SK-N-SH (cell line): ENCODE measurements around the gene MYCBPAP. TPM values are rescaled to one million over a fixed set of nuclear protein-coding genes. Genes with fewer than 3 reads are reported as not detected.

Experiments used
- CTCF ChIA-PET: fragments of 300-600, 350-600 bp; formaldehyde crosslinking; extraction: SDS; loops from one replicate; lab custom pipeline; 2021; lab: Yijun Ruan, JAX
- POLR2A ChIA-PET: fragments of 350-600 bp; sonication (Branson Sonifier 250); formaldehyde crosslinking; extraction: SDS; loops from one replicate; lab custom pipeline; 2020; ENCODE audit warnings: antibody characterized with exemption, inconsistent platforms; lab: Yijun Ruan, JAX
- DNase-seq: peaks from one replicate; pipeline ENCODE4 v3.0.0; 2012
- H2AFZ ChIP-seq: fragments of 200-600 bp; sonication (generic); 2 replicates; pipeline ENCODE4 v1.8.1; 2016; ENCODE audit warnings: antibody characterized with exemption, mild to moderate bottlenecking, low read depth
- H3F3A ChIP-seq: fragments of 200-600 bp; sonication (generic); replicated peaks from 2 replicates; pipeline ENCODE3; 2016; ENCODE audit warnings: antibody characterized with exemption, mild to moderate bottlenecking; ENCODE audit not compliant: insufficient read depth
- H3K27ac ChIP-seq, 2 experiments: fragments of 200-500 bp in 1 of 2; fragments of 200-600 bp in 1 of 2; sonication (Bioruptor generic) in 1 of 2; sonication (generic), shearing (Covaris generic) in 1 of 2; 2 replicates each; pipeline versions ENCODE4 v1.5.1 to v1.6.1; 2014 to 2016; ENCODE audit warnings: low read depth in 2 of 2, inconsistent platforms in 1 of 2, low read length in 1 of 2, mild to moderate bottlenecking in 1 of 2, mixed read lengths in 1 of 2
- H3K27me3 ChIP-seq: fragments of 200-600 bp; sonication (generic), shearing (Covaris generic); 2 replicates; pipeline ENCODE4 v1.6.1; 2016; ENCODE audit warnings: mixed run types; ENCODE audit not compliant: insufficient read depth
- H3K36me3 ChIP-seq, 2 experiments: fragments of 200-500 bp in 1 of 2; fragments of 200-600 bp in 1 of 2; sonication (Bioruptor generic) in 1 of 2; sonication (generic) in 1 of 2; replicated peaks in 1 of 2; 2 replicates each; pipeline versions ENCODE3 to v1.5.1; 2014 to 2016; ENCODE audit warnings: low read length in 1 of 2, mild to moderate bottlenecking in 1 of 2; ENCODE audit not compliant: insufficient read depth in 2 of 2, control insufficient read depth in 1 of 2
- H3K4me1 ChIP-seq, 2 experiments: fragments of 200-500 bp in 1 of 2; fragments of 200-600 bp in 1 of 2; sonication (Bioruptor generic) in 1 of 2; sonication (generic), shearing (Covaris generic) in 1 of 2; 2 replicates each; pipeline versions ENCODE4 v1.5.1 to v1.6.1; 2014 to 2016; ENCODE audit warnings: low read depth in 1 of 2, low read length in 1 of 2, mixed run types in 1 of 2; ENCODE audit not compliant: insufficient read depth in 2 of 2, control insufficient read depth in 1 of 2
- H3K4me2 ChIP-seq: fragments of 200-600 bp; sonication (generic), shearing (Covaris generic); 2 replicates; pipeline ENCODE4 v1.6.1; 2017; ENCODE audit warnings: mixed run types
- H3K4me3 ChIP-seq, 2 experiments: fragments of 200-500 bp in 1 of 2; fragments of 200-600 bp in 1 of 2; sonication (Bioruptor generic) in 1 of 2; sonication (generic), shearing (Covaris generic) in 1 of 2; 2 replicates each; pipeline versions ENCODE4 v1.5.1 to v1.8.1; 2014 to 2016; ENCODE audit warnings: low read depth in 2 of 2, inconsistent platforms in 1 of 2, low read length in 1 of 2, mild to moderate bottlenecking in 1 of 2, mixed read lengths in 1 of 2, moderate library complexity in 1 of 2
- H3K79me2 ChIP-seq: fragments of 200-600 bp; sonication (generic); 2 replicates; pipeline ENCODE4 v1.8.1; 2017; ENCODE audit warnings: mild to moderate bottlenecking; ENCODE audit not compliant: insufficient read depth
- H3K9ac ChIP-seq: fragments of 200-600 bp; sonication (generic); 2 replicates; pipeline ENCODE4 v1.6.1; 2017; ENCODE audit warnings: mixed run types
- H3K9me2 ChIP-seq: fragments of 200-600 bp; sonication (generic); 2 replicates; pipeline ENCODE4 v1.6.1; 2017; ENCODE audit warnings: mixed run types
- H3K9me3 ChIP-seq: fragments of 200-600 bp; sonication (generic); 2 replicates; pipeline ENCODE4 v1.6.1; 2017; ENCODE audit warnings: mixed run types, mild to moderate bottlenecking, moderate library complexity
- H4K20me1 ChIP-seq: fragments of 200-600 bp; sonication (generic); 2 replicates; pipeline ENCODE4 v1.6.1; 2017; ENCODE audit warnings: mild to moderate bottlenecking, mixed run types; ENCODE audit not compliant: insufficient read depth
- CHD2 ChIP-seq: fragments of 150-350 bp; IDR thresholded peaks from 2 replicates; pipeline ENCODE4 v1.6.1; 2018; ENCODE audit warnings: low read length; ENCODE audit not compliant: partially characterized antibody
- EP300 ChIP-seq, 2 experiments: IDR thresholded peaks; 2 replicates each; pipeline versions ENCODE4 v1.4.0 to v1.6.1; 2012; ENCODE audit warnings: borderline replicate concordance in 1 of 2, low read depth in 1 of 2, low read length in 1 of 2
- EZH2phosphoT487 ChIP-seq: fragments of 200-600 bp; sonication (generic); IDR thresholded peaks from 2 replicates; pipeline ENCODE4 v1.6.1; 2017; ENCODE audit warnings: low read depth, mixed run types, mild to moderate bottlenecking, antibody characterized with exemption, moderate library complexity, borderline replicate concordance
- FOSL2 ChIP-seq: IDR thresholded peaks from 2 replicates; pipeline ENCODE4 v1.4.0; 2012; ENCODE audit warnings: low read depth, mild to moderate bottlenecking, moderate library complexity, borderline replicate concordance
- FOXJ3 ChIP-seq: sonication (generic); formaldehyde crosslinking; IDR thresholded peaks from 2 replicates; pipeline ENCODE4 v1.5.1; 2020; ENCODE audit warnings: mild to moderate bottlenecking, missing genetic modification reagents
- GATA2 ChIP-seq: sonication (generic); formaldehyde crosslinking; IDR thresholded peaks from 2 replicates; pipeline ENCODE4 v1.5.0; 2020; ENCODE audit warnings: mild to moderate bottlenecking, missing genetic modification reagents
- IRF3 ChIP-seq: fragments of 150-350 bp; IDR thresholded peaks from 2 replicates; pipeline ENCODE4 v1.6.1; 2016; ENCODE audit warnings: mild to moderate bottlenecking, low read depth, low read length
- MAX ChIP-seq: IDR thresholded peaks from 2 replicates; pipeline ENCODE4 v1.4.0; 2012; ENCODE audit warnings: low read depth
- MXI1 ChIP-seq: IDR thresholded peaks from 2 replicates; pipeline ENCODE4 v1.6.1; 2012; ENCODE audit warnings: mild to moderate bottlenecking, low read depth, low read length, improper control_type of control experiment
- NFIC ChIP-seq: IDR thresholded peaks from 2 replicates; pipeline ENCODE4 v1.4.0; 2012; ENCODE audit warnings: borderline replicate concordance
- NRF1 ChIP-seq: IDR thresholded peaks from 2 replicates; pipeline ENCODE4 v1.6.1; 2012; ENCODE audit warnings: low read depth, mild to moderate bottlenecking, low read length
- POLR2AphosphoS5 ChIP-seq: IDR thresholded peaks from 2 replicates; pipeline ENCODE4 v1.6.1; 2012; ENCODE audit warnings: low read depth, low read length
- RCOR1 ChIP-seq: fragments of 150-350 bp; IDR thresholded peaks from 2 replicates; pipeline ENCODE4 v1.6.1; 2017; ENCODE audit warnings: antibody characterized with exemption, low read length
- REST ChIP-seq: IDR thresholded peaks from 2 replicates; pipeline ENCODE4 v1.6.1; 2012; ENCODE audit warnings: mild to moderate bottlenecking, low read depth, low read length, moderate library complexity
- RFX5 ChIP-seq: IDR thresholded peaks from 2 replicates; pipeline ENCODE4 v1.6.1; 2012; ENCODE audit warnings: mild to moderate bottlenecking, improper control_type of control experiment, low read length
- RXRA ChIP-seq: IDR thresholded peaks from 2 replicates; pipeline ENCODE4 v1.4.0; 2012; ENCODE audit warnings: low read depth, mild to moderate bottlenecking, borderline replicate concordance
- SMC3 ChIP-seq: IDR thresholded peaks from 2 replicates; pipeline ENCODE4 v1.6.1; 2012; ENCODE audit warnings: low read depth, low read length, improper control_type of control experiment
- TCF12 ChIP-seq: IDR thresholded peaks from 2 replicates; pipeline ENCODE4 v1.4.0; 2012
- YY1 ChIP-seq: IDR thresholded peaks from 2 replicates; pipeline ENCODE4 v1.4.0; 2012; ENCODE audit warnings: low read depth, mild to moderate bottlenecking
- WGBS: methylation state at CpG from one replicate; pipeline ENCODE4 v1.1.6; 2017; ENCODE audit warnings: low lambda C conversion rate; 5-methylcytosine and 5-hydroxymethylcytosine counted together
- polyA plus RNA-seq, 3 experiments: library from polyadenylated mRNA; depleted of rRNA; stranded (reverse); fragments of >200 nt; gene quantifications; 2 replicates each; pipeline ENCODE4 v1.2.3, GENCODE V29; 2012
- TF ChIP-seq, protein P1 (sequence below): IDR thresholded peaks from 2 replicates; pipeline ENCODE4 v1.4.0; 2012; ENCODE audit warnings: low read depth, borderline replicate concordance

MYCBPAP gene
- polyA plus RNA-seq, 1 of the 3 experiments (the other 2 are of a cell fraction): 2.4 TPM

DNA sequence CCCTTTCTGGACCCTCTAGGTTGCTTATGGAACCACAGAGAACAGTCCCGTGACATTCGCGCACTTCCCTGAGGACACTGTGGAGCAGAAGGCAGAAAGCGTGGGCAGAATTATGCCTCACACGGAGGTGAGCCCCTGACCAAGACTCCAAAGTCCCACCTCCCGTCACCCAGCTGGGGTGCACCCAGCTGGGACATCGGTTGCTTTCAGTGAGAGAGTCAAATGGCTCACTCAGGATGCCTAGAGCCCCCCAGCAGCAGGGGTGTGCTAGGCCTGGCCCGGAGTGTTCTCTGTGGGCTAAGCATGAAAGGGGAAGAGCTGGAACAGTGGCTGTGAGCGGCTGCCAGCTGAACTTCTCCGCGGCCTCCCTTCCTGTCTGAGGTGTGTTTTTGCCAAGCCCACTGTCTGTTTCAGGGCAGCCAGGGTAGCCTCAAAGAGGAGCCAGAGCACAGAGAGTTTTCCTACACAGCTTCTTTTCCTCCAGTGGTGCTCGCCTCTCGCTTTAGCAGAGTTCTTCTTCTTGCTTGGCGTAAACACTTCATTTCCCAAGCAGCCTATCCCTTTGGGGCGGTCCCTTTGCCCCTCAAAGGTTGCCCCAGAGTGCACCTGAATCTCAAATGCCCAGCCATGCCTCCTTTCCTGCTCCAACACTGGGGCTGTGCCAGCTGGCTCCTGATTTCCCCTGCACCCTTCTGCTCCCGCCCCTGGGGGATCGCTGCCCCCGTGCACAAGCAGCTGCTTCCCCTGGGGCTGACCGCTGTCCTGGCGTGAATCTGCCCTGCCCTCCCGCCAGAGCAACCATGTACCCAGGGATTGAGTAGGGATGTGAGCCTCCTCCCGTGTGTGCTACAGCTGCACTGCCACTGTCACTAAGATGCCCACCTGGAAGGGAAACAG is 37.0 kb upstream of the MYCBPAP start:
- Histone ChIP-seq H3K79me2 (no peaks in the 10 kb centered on the region), H3K9me3 (no peaks in the 10 kb centered on the region), H2AFZ (no peak overlapping the region), H3K9ac (no peak overlapping the region), H3K9me2 (no peaks in the 10 kb centered on the region), H3K4me3 (no peak overlapping the region), H3K36me3 (no peaks in the 10 kb centered on the region), H3K4me1 (peaks cover 0 to 17% of the 10 kb centered on the region in 2 experiments; a peak in 1 of 4 replicates), H4K20me1 (no peaks in the 10 kb centered on the region), H3F3A (no peaks in the 10 kb centered on the region), H3K27me3 (no peaks in the 10 kb centered on the region), H3K4me2 (no peak overlapping the region), H3K27ac (no peak overlapping the region)
- WGBS: 91% methylated on average over 22 of the region's 22 CpGs
- DNase-seq: no peak
- TF ChIP-seq POLR2AphosphoS5: no peak
- no peak for TF ChIP-seq MAX
- no peak for TF ChIP-seq CHD2
- no peak for TF ChIP-seq RFX5
- TF ChIP-seq NFIC: no peak
- CTCF ChIA-PET: interaction anchor here (0.8 to 5.6 kb wide), 10 partner anchors 7 to 312 kb away, joined by 3 to 53 read pairs (median 6); partner anchors contain the start of genes LRRC59 and RSAD1
- POLR2A ChIA-PET: no interaction called here

GRCh38 chr17:50472286-50472685 is 36.0 kb upstream of the MYCBPAP start:
- TF ChIP-seq NRF1: no peak
- TF ChIP-seq RXRA: no peak
- no peak for TF ChIP-seq MAX
- no peak for TF ChIP-seq FOXJ3 (CRISPR knock-in tag)
- no peak for TF ChIP-seq RCOR1
- no peak for TF ChIP-seq MXI1
- TF ChIP-seq GATA2: no peak
- TF ChIP-seq CHD2: no peak
- TF ChIP-seq TCF12: no peak
- TF ChIP-seq REST: no peak
- TF ChIP-seq, protein P1, sequence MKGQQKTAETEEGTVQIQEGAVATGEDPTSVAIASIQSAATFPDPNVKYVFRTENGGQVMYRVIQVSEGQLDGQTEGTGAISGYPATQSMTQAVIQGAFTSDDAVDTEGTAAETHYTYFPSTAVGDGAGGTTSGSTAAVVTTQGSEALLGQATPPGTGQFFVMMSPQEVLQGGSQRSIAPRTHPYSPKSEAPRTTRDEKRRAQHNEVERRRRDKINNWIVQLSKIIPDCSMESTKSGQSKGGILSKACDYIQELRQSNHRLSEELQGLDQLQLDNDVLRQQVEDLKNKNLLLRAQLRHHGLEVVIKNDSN: no peak
- TF ChIP-seq RFX5: no peak
- TF ChIP-seq EZH2phosphoT487: no peak
- TF ChIP-seq FOSL2: no peak
- no peak for TF ChIP-seq EP300 (IDR thresholded peaks at IDR 0.05; ENCODE audit: borderline replicate concordance in 1 of 2, low read depth in 1 of 2, low read length in 1 of 2)
- no peak for TF ChIP-seq YY1
- no peak for TF ChIP-seq NFIC
- no peak for TF ChIP-seq SMC3
- TF ChIP-seq IRF3: no peak
- no peaks in the 10 kb centered on the region for H3K27me3 ChIP-seq
- H3K79me2 ChIP-seq: no peaks in the 10 kb centered on the region
- ChIA-PET POLR2A (no interaction called here), CTCF (interaction anchor here (1.0 to 5.6 kb wide), 10 partner anchors 10 to 320 kb away, joined by 3 to 27 read pairs (median 6); partner anchors contain the start of gene LRRC59)
- no peak overlapping the region for H2AFZ ChIP-seq
- H3K4me3 ChIP-seq: no peak overlapping the region
- no peaks in the 10 kb centered on the region for H3K36me3 ChIP-seq
- H4K20me1 ChIP-seq: no peaks in the 10 kb centered on the region
- peaks cover 0 to 17% of the 10 kb centered on the region in 2 experiments; a peak in 1 of 4 replicates for H3K4me1 ChIP-seq
- no peak overlapping the region for H3K4me2 ChIP-seq
- no peaks in the 10 kb centered on the region for H3K9me3 ChIP-seq
- no peak overlapping the region for H3K9ac ChIP-seq
- DNase-seq: no peak
- no peaks in the 10 kb centered on the region for H3K9me2 ChIP-seq
- no peaks in the 10 kb centered on the region for H3F3A ChIP-seq
- 90% methylated on average over 10 of the region's 10 CpGs for WGBS
- no peak overlapping the region for H3K27ac ChIP-seq
